ENCODE results near the gene CPN2. TPM values are rescaled to one million over a fixed set of nuclear protein-coding genes. Genes with fewer than 3 reads are reported as not detected.

CPN2 gene
- total and polyA plus RNA-seq, 10 of the 15 experiments (the other 5 are each of a cell fraction or from before 2014, with no cell fraction given): not detected

DNA sequence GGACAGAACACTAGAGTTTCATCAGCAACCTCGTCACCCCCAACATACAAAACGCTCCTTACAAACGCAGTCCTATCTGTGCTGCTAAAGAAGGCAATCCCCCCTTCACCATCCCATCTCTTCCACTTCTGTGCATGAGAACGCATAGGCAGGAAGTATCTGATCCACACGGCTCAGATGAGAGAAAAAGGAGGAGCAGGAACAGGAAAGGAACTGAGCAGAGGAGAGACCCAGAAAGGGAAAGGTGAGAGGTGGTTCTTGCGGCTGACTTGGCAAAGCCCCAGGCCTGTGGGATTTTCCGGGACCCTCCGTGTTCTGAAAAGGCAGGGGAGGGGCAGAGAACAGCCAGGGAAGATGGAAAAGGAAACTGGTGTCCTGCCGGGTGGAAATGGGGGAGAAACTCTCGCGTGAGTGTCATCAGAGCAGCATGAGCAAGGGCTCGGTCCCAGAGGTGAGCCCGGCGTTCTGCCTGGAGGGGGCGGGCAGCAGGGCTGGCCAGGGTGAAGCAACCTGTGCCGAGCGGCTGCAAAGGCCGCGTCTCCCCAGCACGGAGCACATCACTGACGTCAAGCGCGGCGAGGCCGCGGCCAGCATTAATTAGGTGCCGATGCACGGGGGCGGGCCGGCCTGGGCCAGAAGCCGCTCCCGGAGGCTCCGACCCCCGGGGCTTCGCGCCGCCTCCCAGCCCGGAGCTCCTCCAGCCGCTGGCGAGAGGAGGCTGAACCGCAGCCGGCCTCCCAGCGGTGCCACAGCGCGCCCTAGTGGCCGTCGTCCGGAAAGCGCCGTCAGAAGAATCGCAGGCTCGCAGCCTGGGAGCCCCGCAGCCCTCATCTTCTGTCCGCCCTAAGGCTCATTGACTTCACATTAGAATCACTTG, 35.8 kb downstream of the CPN2 start (continued):
- peak; percentile 68 for TF ChIP-seq RB1 (IDR thresholded peaks at IDR 0.05; ENCODE audit: borderline replicate concordance)
- TF ChIP-seq, protein P1, sequence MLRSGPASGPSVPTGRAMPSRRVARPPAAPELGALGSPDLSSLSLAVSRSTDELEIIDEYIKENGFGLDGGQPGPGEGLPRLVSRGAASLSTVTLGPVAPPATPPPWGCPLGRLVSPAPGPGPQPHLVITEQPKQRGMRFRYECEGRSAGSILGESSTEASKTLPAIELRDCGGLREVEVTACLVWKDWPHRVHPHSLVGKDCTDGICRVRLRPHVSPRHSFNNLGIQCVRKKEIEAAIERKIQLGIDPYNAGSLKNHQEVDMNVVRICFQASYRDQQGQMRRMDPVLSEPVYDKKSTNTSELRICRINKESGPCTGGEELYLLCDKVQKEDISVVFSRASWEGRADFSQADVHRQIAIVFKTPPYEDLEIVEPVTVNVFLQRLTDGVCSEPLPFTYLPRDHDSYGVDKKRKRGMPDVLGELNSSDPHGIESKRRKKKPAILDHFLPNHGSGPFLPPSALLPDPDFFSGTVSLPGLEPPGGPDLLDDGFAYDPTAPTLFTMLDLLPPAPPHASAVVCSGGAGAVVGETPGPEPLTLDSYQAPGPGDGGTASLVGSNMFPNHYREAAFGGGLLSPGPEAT (IDR thresholded peaks at IDR 0.05; ENCODE audit: low read depth): 0 out of 2 replicates have a peak, but pooled peaks have one; percentile 20
- 0 out of 2 replicates have a peak, but pooled peaks have one; percentile 6 for TF ChIP-seq EED (IDR thresholded peaks at IDR 0.05; ENCODE audit: low read depth)
- no peak for TF ChIP-seq TARDBP (IDR thresholded peaks at IDR 0.05; ENCODE audit: borderline replicate concordance)
- TF ChIP-seq, protein P2, sequence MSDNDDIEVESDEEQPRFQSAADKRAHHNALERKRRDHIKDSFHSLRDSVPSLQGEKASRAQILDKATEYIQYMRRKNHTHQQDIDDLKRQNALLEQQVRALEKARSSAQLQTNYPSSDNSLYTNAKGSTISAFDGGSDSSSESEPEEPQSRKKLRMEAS (IDR thresholded peaks at IDR 0.05; ENCODE audit: low read depth, low read length): no peak
- no peak for TF ChIP-seq WRNIP1 (IDR thresholded peaks at IDR 0.05; ENCODE audit: borderline replicate concordance, low read depth, low read length)
- TF ChIP-seq LARP7 (IDR thresholded peaks at IDR 0.05): peak; percentile 81
- TF ChIP-seq NR2F1 (conservative IDR thresholded peaks at IDR 0.05): peak; percentile 60
- TF ChIP-seq PAX5 (IDR thresholded peaks at IDR 0.05; ENCODE audit: borderline replicate concordance, low read depth, low read length): peak; percentile 9; the same call in 1 of the 2 replicates
- peak; percentile 87 for TF ChIP-seq RUNX3 (IDR thresholded peaks at IDR 0.05; ENCODE audit: low read length)
- peak; percentile 24; the same call in 1 of the 2 replicates for TF ChIP-seq CREM (IDR thresholded peaks at IDR 0.05; ENCODE audit: low read depth)
- peak in 1 of 2 experiments; percentile 49; a peak in 1 of 3 replicates for TF ChIP-seq EGR1 (IDR thresholded peaks at IDR 0.05; ENCODE audit: borderline replicate concordance in 1 of 2, low read depth in 2 of 2, low read length in 2 of 2)
- no peak for TF ChIP-seq MTA2 (IDR thresholded peaks at IDR 0.05; ENCODE audit: low read depth)
- TF ChIP-seq DPF2 (IDR thresholded peaks at IDR 0.05): no peak; the same call in 1 of the 2 replicates
- TF ChIP-seq RAD21 (IDR thresholded peaks at IDR 0.05; ENCODE audit: insufficient read depth, low read depth, low read length): peak; percentile 98
- TF ChIP-seq CREB1 (IDR thresholded peaks at IDR 0.05; ENCODE audit: low read depth): peak; percentile 40; the same call in 1 of the 2 replicates
- TF ChIP-seq BACH1 (IDR thresholded peaks at IDR 0.05; ENCODE audit: borderline replicate concordance): 0 out of 2 replicates have a peak, but pooled peaks have one; percentile 42
